Left ventricle myocardium inferior (tissue), 1 donor: ENCODE data around the gene SNX32. TPM values are rescaled to one million over a fixed set of nuclear protein-coding genes. Genes with fewer than 3 reads are reported as not detected.
"Not testable (repeated sequence)": the region's sequence is repeated elsewhere in the genome, so short reads cannot be mapped to it uniquely, and the experiment has no call there.

Source experiments
- DNase-seq: peaks from one replicate; pipeline ENCODE4 v3.0.0-alpha.2; 2020
- H3K27ac ChIP-seq: fragments of 200-600 bp; replicated peaks from 2 replicates; pipeline ENCODE4 v1.8.0; 2021
- H3K27me3 ChIP-seq: fragments of 200-600 bp; 2 replicates; pipeline ENCODE4 v1.8.0; 2021; ENCODE audit warnings: low read depth
- H3K36me3 ChIP-seq: fragments of 200-600 bp; 2 replicates; pipeline ENCODE4 v1.8.0; 2021
- H3K4me1 ChIP-seq: fragments of 200-600 bp; 2 replicates; pipeline ENCODE4 v1.8.0; 2021
- H3K4me3 ChIP-seq: fragments of 200-600 bp; 2 replicates; pipeline ENCODE4 v1.8.0; 2021; ENCODE audit warnings: mild to moderate bottlenecking, moderate library complexity
- H3K9me3 ChIP-seq: fragments of 200-600 bp; replicated peaks from 2 replicates; pipeline ENCODE4 v1.8.0; 2021
- CTCF ChIP-seq: fragments of 200-600 bp; IDR thresholded peaks from 2 replicates; pipeline ENCODE4 v1.8.0; 2021; ENCODE audit warnings: antibody characterized with exemption, mild to moderate bottlenecking, borderline replicate concordance
- intact Hi-C: fragments of 100-400 bp; cut with micrococcal nuclease; formaldehyde crosslinking; loops from one replicate; pipeline ENCODE4 v1.11.0; 2022
- total RNA-seq: library from RNA; stranded (reverse); fragmentation: NEBNext Ultra II Directional; extraction: Animal tissue kit (Norgen Biotek cat#: 25700); gene quantifications from one replicate; pipeline ENCODE4 v1.2.1, GENCODE V29; 2021
- donor health status: DM: no; HTN: yes; CAD: no; lungs with severe emphysema.

SNX32 gene
- total RNA-seq, 1 donor from 2014 or later = not detected

- peak within 1 kb of the TSS; percentile 99 for H3K27ac ChIP-seq
- H3K4me1 ChIP-seq = peaks cover 77% of the 10 kb centered on the region
- H3K4me3 ChIP-seq = peak within 1 kb of the TSS; percentile 81
- peak; percentile 98 for DNase-seq
- TF ChIP-seq CTCF = peak; percentile 84
- intact Hi-C loops = loop anchor here (10.0 kb wide), 1 partner anchor 107 kb away; no protein-coding TSS in a partner anchor
- no peaks in the 10 kb centered on the region for H3K9me3 ChIP-seq
- H3K27me3 ChIP-seq = no peaks in the 10 kb centered on the region
- H3K36me3 ChIP-seq = peaks cover 31% of the 10 kb centered on the region
Measured at GRCh38 chr11:65888163-65888814, 54.5 kb downstream of the SNX32 start, which contains the start of gene FIBP. Gene FIBP (minus strand): TSS chr11:65888471. CDS start chr11:65888418, 53 bp downstream.

GRCh38 chr11:65890324-65891218 is 56.8 kb downstream of the SNX32 start, which contains the start of gene CCDC85B:
Gene CCDC85B (plus strand): TSS chr11:65890673. CDS start chr11:65890784, 111 bp downstream.
- H3K27me3 ChIP-seq = no peaks in the 10 kb centered on the region
- intact Hi-C loops = no loop called here
- peaks cover 79% of the 10 kb centered on the region for H3K4me1 ChIP-seq
- peak within 1 kb of the TSS; percentile 81 for H3K4me3 ChIP-seq
- peak within 1 kb of the TSS; percentile 99 for H3K27ac ChIP-seq
- TF ChIP-seq CTCF = peak; percentile 35
- H3K36me3 ChIP-seq = peaks cover 14% of the 10 kb centered on the region
- no peaks in the 10 kb centered on the region for H3K9me3 ChIP-seq
- peak; percentile 99 for DNase-seq

GRCh38 chr11:65891219-65892136 is 57.7 kb downstream of the SNX32 start:
- Histone ChIP-seq H3K9me3 (no peaks in the 10 kb centered on the region), H3K4me3 (peak overlapping the region; percentile 81), H3K36me3 (peaks cover 6% of the 10 kb centered on the region), H3K27ac (peak overlapping the region; percentile 99), H3K4me1 (peaks cover 77% of the 10 kb centered on the region), H3K27me3 (no peaks in the 10 kb centered on the region)
- peak; percentile 64 for DNase-seq
- intact Hi-C loops = no loop called here
- TF ChIP-seq CTCF = peak; percentile 51

GRCh38 chr11:65892137-65892540 is 58.4 kb downstream of the SNX32 start:
- H3K9me3 ChIP-seq, intact Hi-C loops, H3K36me3 ChIP-seq, DNase-seq, H3K27me3 ChIP-seq: not testable (repeated sequence)
- H3K4me3 ChIP-seq = peak overlapping the region; percentile 81
- H3K4me1 ChIP-seq = peaks cover 70% of the 10 kb centered on the region
- H3K27ac ChIP-seq = peak overlapping the region; percentile 99

GRCh38 chr11:65892661-65893317 is 59.0 kb downstream of the SNX32 start:
- TF ChIP-seq CTCF = no peak
- Histone ChIP-seq H3K4me3 (peak overlapping the region; percentile 81), H3K36me3 (no peaks in the 10 kb centered on the region), H3K4me1 (peaks cover 64% of the 10 kb centered on the region), H3K9me3 (no peaks in the 10 kb centered on the region), H3K27me3 (no peaks in the 10 kb centered on the region), H3K27ac (peak overlapping the region; percentile 99)
- intact Hi-C loops = no loop called here
- no peak for DNase-seq
